D341Med (cell line): ENCODE measurements around the gene EVC.
"Not testable (repeated sequence)": the region's sequence is repeated elsewhere in the genome, so short reads cannot be mapped to it uniquely, and the experiment has no call there.

Experiments
- DNase-seq: peaks from one replicate; pipeline ENCODE4 v3.0.0; 2012; ENCODE audit warnings: low spot score

Gene EVC

GRCh38 chr4:5708449-5709206 is 2.4 kb upstream of the EVC start, which contains the start of gene EVC2:
TSS of gene EVC2 (minus strand) at chr4:5708559. CDS start at chr4:5708513, 46 bp downstream.
- DNase-seq = no peak

GRCh38 chr4:5709207-5709575 is 1.8 kb upstream of the EVC start:
- no peak for DNase-seq

- DNase-seq = no peak
These were observed 688 bp upstream of the EVC start for GRCh38 chr4:5710065-5710960.

- no peak for DNase-seq
These were observed 631 bp downstream of the EVC start for GRCh38 chr4:5711479-5712184.

GRCh38 chr4:5712517-5712916 is 1.5 kb downstream of the EVC start:
- no peak for DNase-seq

- no peak for DNase-seq
These were observed 1.9 kb downstream of the EVC start for GRCh38 chr4:5712931-5713330.

GRCh38 chr4:5713861-5714260 is 2.9 kb downstream of the EVC start:
- DNase-seq = no peak

- no peak for DNase-seq
These were observed 4.4 kb downstream of the EVC start for GRCh38 chr4:5715357-5715756.

GRCh38 chr4:5716391-5716790 is 5.4 kb downstream of the EVC start:
- no peak for DNase-seq

- DNase-seq = no peak
These were observed 6.6 kb downstream of the EVC start for GRCh38 chr4:5717449-5718158.

GRCh38 chr4:5718411-5718810 is 7.4 kb downstream of the EVC start:
- no peak for DNase-seq

- no peak for DNase-seq
These were observed 8.5 kb downstream of the EVC start for GRCh38 chr4:5719350-5720055.

GRCh38 chr4:5720157-5720850 is 9.3 kb downstream of the EVC start:
- no peak for DNase-seq

- no peak for DNase-seq
These were observed 10.0 kb downstream of the EVC start for GRCh38 chr4:5720980-5721379.

- no peak for DNase-seq
These were observed 10.9 kb downstream of the EVC start for GRCh38 chr4:5721923-5722322.

- DNase-seq = no peak
These were observed 11.3 kb downstream of the EVC start for GRCh38 chr4:5722328-5722727.

GRCh38 chr4:5724377-5724776 is 13.4 kb downstream of the EVC start:
- no peak for DNase-seq

GRCh38 chr4:5728412-5728811 is 17.4 kb downstream of the EVC start:
- not testable (repeated sequence) for DNase-seq

GRCh38 chr4:5730436-5730835 is 19.4 kb downstream of the EVC start:
- no peak for DNase-seq
